ENCODE measurements around the gene ISL2. TPM values are rescaled to one million over a fixed set of nuclear protein-coding genes. Genes with fewer than 3 reads are reported as not detected.

ISL2 gene
- total RNA-seq, 1 experiment from 2014 or later, result 0.15 TPM

GRCh38 chr15:76358453-76358852, 21.9 kb downstream of the ISL2 start:
- Mint-ChIP-seq H3K4me3 (no peak overlapping the region), H3K36me3 (ENCODE audit: insufficient read depth in 1 of 3, low read depth in 3 of 3) (no peaks in the 10 kb centered on the region), H3K27me3 (ENCODE audit: low read depth) (peaks cover 2% of the 10 kb centered on the region; the same call in 1 of the 2 replicates), H3K4me1 (no peaks in the 10 kb centered on the region), H3K27ac (no peak overlapping the region), H3K9me3 (no peaks in the 10 kb centered on the region)
- Histone ChIP-seq H3K18ac (ENCODE audit: insufficient read length, low read depth, low read length) (no peak overlapping the region), H2BK120ac (ENCODE audit: low read depth, low read length, poor library complexity, severe bottlenecking) (no peak overlapping the region), H3K27me3 (ENCODE audit: insufficient read depth, low read length) (no peaks in the 10 kb centered on the region), H2BK12ac (ENCODE audit: insufficient read length, low read depth, low read length) (no peak overlapping the region), H3K23me2 (ENCODE audit: insufficient read length, low read depth, low read length, poor library complexity, severe bottlenecking) (no peaks in the 10 kb centered on the region), H3K14ac (ENCODE audit: insufficient read depth, low read length) (no peak overlapping the region), H3K4me1 (ENCODE audit: insufficient read depth, low read length) (no peaks in the 10 kb centered on the region), H3K79me2 (ENCODE audit: insufficient read depth, low read length) (no peaks in the 10 kb centered on the region), H3K27ac (ENCODE audit: insufficient read length, low read depth, low read length) (no peak overlapping the region), H4K91ac (ENCODE audit: insufficient read length, low read depth, low read length) (no peak overlapping the region), H3K79me1 (ENCODE audit: insufficient read depth, low read depth, low read length, poor library complexity, severe bottlenecking) (no peaks in the 10 kb centered on the region), H3K9me3 (ENCODE audit: control insufficient read depth, low read depth, low read length) (no peaks in the 10 kb centered on the region), H2BK15ac (ENCODE audit: low read depth, low read length) (no peak overlapping the region), H3K4me2 (ENCODE audit: insufficient read depth, insufficient read length, low read length) (no peak overlapping the region), H2BK5ac (ENCODE audit: insufficient read length, low read length) (no peak overlapping the region), H3K4ac (ENCODE audit: low read depth, low read length) (no peak overlapping the region), H2AK5ac (ENCODE audit: insufficient read length, low read length) (no peak overlapping the region), H2BK20ac (ENCODE audit: low read depth, low read length, poor library complexity, severe bottlenecking) (no peak overlapping the region), H4K8ac (replicated peaks; ENCODE audit: insufficient read length, low read depth, low read length) (no peak overlapping the region), H2AFZ (ENCODE audit: low read length) (no peak overlapping the region), H3K23ac (ENCODE audit: insufficient read length, low read depth, low read length) (no peak overlapping the region), H4K5ac (ENCODE audit: insufficient read length, low read depth, low read length) (no peak overlapping the region), H3K9ac (ENCODE audit: extremely low read depth, insufficient read length, low read length) (no peak overlapping the region), H3K56ac (ENCODE audit: insufficient read length, low read depth, low read length) (no peak overlapping the region), H4K20me1 (ENCODE audit: control insufficient read depth, insufficient read depth, insufficient read length) (no peaks in the 10 kb centered on the region), H3T11ph (ENCODE audit: low read length) (no peak overlapping the region)
- no peak for TF ChIP-seq CTCF (conservative IDR thresholded peaks at IDR 0.05)
- WGBS (ENCODE audit: extremely low coverage, insufficient read length, low lambda C conversion rate), result no CpG with 5 or more reads among the region's 3 CpGs
- no peak for DNase-seq

Data from H9 (cell line).